H9 (cell line): ENCODE data around the gene TMEM238. TPM values are rescaled to one million over a fixed set of nuclear protein-coding genes. Genes with fewer than 3 reads are reported as not detected.

Source experiments
- DNase-seq: peaks from one replicate; pipeline ENCODE4 v3.0.0-alpha.2; 2017
- H2AFZ ChIP-seq: one replicate; pipeline ENCODE4 v1.6.1; 2013; ENCODE audit warnings: mild to moderate bottlenecking, low read length, control low read depth, moderate library complexity
- H2AK5ac ChIP-seq: 2 replicates; pipeline ENCODE4 v1.6.1; 2013; ENCODE audit warnings: low read length, control low read depth, mixed read lengths; ENCODE audit not compliant: insufficient read length
- H2BK120ac ChIP-seq: one replicate; pipeline ENCODE4 v1.6.1; 2013; ENCODE audit warnings: low read depth, mild to moderate bottlenecking, low read length, control low read depth, inconsistent platforms; ENCODE audit not compliant: poor library complexity, severe bottlenecking
- H2BK12ac ChIP-seq: 2 replicates; pipeline ENCODE4 v1.6.1; 2013; ENCODE audit warnings: low read length, control low read depth, mixed read lengths, low read depth; ENCODE audit not compliant: insufficient read length
- H2BK15ac ChIP-seq: 2 replicates; pipeline ENCODE4 v1.6.1; 2013; ENCODE audit warnings: low read depth, low read length, control low read depth
- H2BK20ac ChIP-seq: one replicate; pipeline ENCODE4 v1.6.1; 2013; ENCODE audit warnings: low read depth, mild to moderate bottlenecking, low read length, control low read depth, inconsistent platforms; ENCODE audit not compliant: poor library complexity, severe bottlenecking
- H2BK5ac ChIP-seq: 2 replicates; pipeline ENCODE4 v1.6.1; 2013; ENCODE audit warnings: low read length, control low read depth, mixed read lengths; ENCODE audit not compliant: insufficient read length
- H3K14ac ChIP-seq: 2 replicates; pipeline ENCODE4 v1.6.1; 2013; ENCODE audit warnings: low read length, control low read depth; ENCODE audit not compliant: insufficient read depth
- H3K18ac ChIP-seq: 2 replicates; pipeline ENCODE4 v1.6.1; 2013; ENCODE audit warnings: low read depth, mild to moderate bottlenecking, mixed read lengths, low read length, control low read depth; ENCODE audit not compliant: insufficient read length
- H3K23ac ChIP-seq: 2 replicates; pipeline ENCODE4 v1.6.1; 2013; ENCODE audit warnings: low read length, control low read depth, mixed read lengths, low read depth; ENCODE audit not compliant: insufficient read length
- H3K23me2 ChIP-seq: 2 replicates; pipeline ENCODE4 v1.6.1; 2013; ENCODE audit warnings: low read depth, mild to moderate bottlenecking, mixed read lengths, low read length, control low read depth; ENCODE audit not compliant: insufficient read length, poor library complexity, severe bottlenecking
- H3K27ac ChIP-seq: 2 replicates; pipeline ENCODE4 v1.5.1; 2013; ENCODE audit warnings: low read length, control low read depth, mixed read lengths, low read depth; ENCODE audit not compliant: insufficient read length
- H3K27me3 ChIP-seq: 2 replicates; pipeline ENCODE4 v1.6.1; 2013; ENCODE audit warnings: low read length, control low read depth, inconsistent platforms; ENCODE audit not compliant: insufficient read depth
- H3K4ac ChIP-seq: 2 replicates; pipeline ENCODE4 v1.6.1; 2013; ENCODE audit warnings: low read depth, mild to moderate bottlenecking, control low read depth, inconsistent platforms, low read length, moderate library complexity
- H3K4me1 ChIP-seq: 2 replicates; pipeline ENCODE4 v1.6.1; 2013; ENCODE audit warnings: low read length, control low read depth, inconsistent platforms; ENCODE audit not compliant: insufficient read depth
- H3K4me2 ChIP-seq: 2 replicates; pipeline ENCODE4 v1.6.1; 2013; ENCODE audit warnings: low read length, control low read depth, mixed read lengths; ENCODE audit not compliant: insufficient read length, insufficient read depth
- H3K56ac ChIP-seq: 2 replicates; pipeline ENCODE4 v1.6.1; 2013; ENCODE audit warnings: low read depth, mild to moderate bottlenecking, mixed read lengths, low read length, control low read depth; ENCODE audit not compliant: insufficient read length
- H3K79me1 ChIP-seq: 2 replicates; pipeline ENCODE4 v1.6.1; 2013; ENCODE audit warnings: low read depth, mild to moderate bottlenecking, moderate library complexity, low read length, control low read depth, inconsistent platforms; ENCODE audit not compliant: insufficient read depth, poor library complexity, severe bottlenecking
- H3K79me2 ChIP-seq: 2 replicates; pipeline ENCODE4 v1.6.1; 2013; ENCODE audit warnings: low read length, control low read depth, inconsistent platforms; ENCODE audit not compliant: insufficient read depth
- H3K9ac ChIP-seq: 2 replicates; pipeline ENCODE4 v1.6.1; 2013; ENCODE audit warnings: low read length, control low read depth, mixed read lengths; ENCODE audit not compliant: insufficient read length; ENCODE audit errors: extremely low read depth
- H3K9me3 ChIP-seq: one replicate; pipeline ENCODE4 v1.6.1; 2013; ENCODE audit warnings: low read depth, low read length, inconsistent platforms; ENCODE audit not compliant: control insufficient read depth
- H3T11ph ChIP-seq: one replicate; pipeline ENCODE4 v1.6.1; 2013; ENCODE audit warnings: mild to moderate bottlenecking, low read length, control low read depth, inconsistent platforms
- H4K20me1 ChIP-seq: one replicate; pipeline ENCODE4 v1.6.1; 2013; ENCODE audit not compliant: control insufficient read depth, insufficient read length, insufficient read depth
- H4K5ac ChIP-seq: 2 replicates; pipeline ENCODE4 v1.6.1; 2013; ENCODE audit warnings: low read depth, mild to moderate bottlenecking, mixed read lengths, low read length, control low read depth; ENCODE audit not compliant: insufficient read length
- H4K8ac ChIP-seq: replicated peaks from 2 replicates; pipeline ENCODE4 v1.6.1; 2013; ENCODE audit warnings: low read length, control low read depth, mixed read lengths, low read depth; ENCODE audit not compliant: insufficient read length
- H4K91ac ChIP-seq: 2 replicates; pipeline ENCODE4 v1.6.1; 2013; ENCODE audit warnings: low read depth, mild to moderate bottlenecking, moderate library complexity, mixed read lengths, low read length, control low read depth; ENCODE audit not compliant: insufficient read length
- H3K27ac Mint-ChIP-seq, 3 experiments: 2 replicates in 2 of 3; 3 replicates in 1 of 3; pipeline ENCODE4 v1.8.0; 2020 to 2021; ENCODE audit warnings: mixed read lengths in 3 of 3, mild to moderate bottlenecking in 1 of 3, moderate library complexity in 1 of 3
- H3K27me3 Mint-ChIP-seq: 2 replicates; pipeline ENCODE4 v1.8.0; 2021; ENCODE audit warnings: low read depth, mild to moderate bottlenecking, moderate library complexity, mixed read lengths
- H3K36me3 Mint-ChIP-seq, 3 experiments: 2 replicates in 2 of 3; 3 replicates in 1 of 3; pipeline ENCODE4 v1.8.0; 2020 to 2021; ENCODE audit warnings: low read depth in 3 of 3, mixed read lengths in 3 of 3; ENCODE audit not compliant: insufficient read depth in 1 of 3
- H3K4me1 Mint-ChIP-seq, 2 experiments: 2 replicates each; pipeline ENCODE4 v1.8.0; 2020; ENCODE audit warnings: mixed read lengths in 2 of 2
- H3K4me3 Mint-ChIP-seq, 2 experiments: 2 replicates in 1 of 2; 3 replicates in 1 of 2; pipeline ENCODE4 v1.8.0; 2020 to 2021; ENCODE audit warnings: mild to moderate bottlenecking in 2 of 2, mixed read lengths in 2 of 2, moderate library complexity in 1 of 2
- H3K9me3 Mint-ChIP-seq, 2 experiments: 2 replicates in 1 of 2; 3 replicates in 1 of 2; pipeline ENCODE4 v1.8.0; 2020; ENCODE audit warnings: mild to moderate bottlenecking in 2 of 2, mixed read lengths in 2 of 2, moderate library complexity in 1 of 2
- CTCF ChIP-seq: fragments of 200-600 bp; sonication (generic); conservative IDR thresholded peaks from 3 replicates; pipeline ENCODE4 v1.8.0; 2021; ENCODE audit warnings: antibody characterized with exemption, mild to moderate bottlenecking
- WGBS: extraction: QIAGEN DNeasy Blood & Tissue Kit; methylation state at CpG from one replicate; pipeline ENCODE4 v1.1.7; 2013; ENCODE audit warnings: missing lambda C conversion rate, low lambda C conversion rate, mixed read lengths; ENCODE audit not compliant: insufficient read length; ENCODE audit errors: extremely low coverage; 5-methylcytosine and 5-hydroxymethylcytosine counted together
- total RNA-seq: library from RNA; stranded (reverse); gene quantifications from 2 replicates; pipeline ENCODE4 v1.2.1, GENCODE V29; 2021

TMEM238 gene
- total RNA-seq, 1 experiment from 2014 or later: 4.8 TPM

- Mint-ChIP-seq H3K36me3 (peaks cover 2 to 36% (median 11%) of the 10 kb centered on the region in 3 experiments; a peak in 6 of 7 replicates), H3K27me3 (peaks cover 62% of the 10 kb centered on the region), H3K9me3 (no peaks in the 10 kb centered on the region; a peak in 1 of 5 replicates), H3K4me3 (peak overlapping the region in 1 of 2 experiments; percentile 24; a peak in 2 of 5 replicates), H3K4me1 (peaks cover 59 to 63% of the 10 kb centered on the region in 2 experiments), H3K27ac (no peak overlapping the region)
- no peaks in the 10 kb centered on the region for H3K79me2 ChIP-seq
- no peaks in the 10 kb centered on the region for H3K79me1 ChIP-seq
- H3K14ac ChIP-seq: no peak overlapping the region
- H3K4ac ChIP-seq: no peak overlapping the region
- H4K91ac ChIP-seq: no peak overlapping the region
- no peak overlapping the region for H3K18ac ChIP-seq
- H4K5ac ChIP-seq: no peak overlapping the region
- H4K8ac ChIP-seq: no peak overlapping the region
- no peak overlapping the region for H3K4me2 ChIP-seq
- no peak overlapping the region for H3K9ac ChIP-seq
- no peak overlapping the region for H2BK15ac ChIP-seq
- H3K27me3 ChIP-seq: peaks cover 16% of the 10 kb centered on the region; the same call in 1 of the 2 replicates
- H2AFZ ChIP-seq: no peak overlapping the region
- H2BK12ac ChIP-seq: no peak overlapping the region
- no peak overlapping the region for H3K56ac ChIP-seq
- no peak overlapping the region for H3T11ph ChIP-seq
- no peaks in the 10 kb centered on the region for H3K9me3 ChIP-seq
- no peak overlapping the region for H2BK5ac ChIP-seq
- no peak for TF ChIP-seq CTCF
- no peak overlapping the region for H3K23ac ChIP-seq
- no peak overlapping the region for H2BK20ac ChIP-seq
- H3K23me2 ChIP-seq: peaks cover 9% of the 10 kb centered on the region
- peaks cover 2% of the 10 kb centered on the region; the same call in 1 of the 2 replicates for H3K4me1 ChIP-seq
- H3K27ac ChIP-seq: no peak overlapping the region
- H2BK120ac ChIP-seq: no peak overlapping the region
- no peak for DNase-seq
- H4K20me1 ChIP-seq: no peaks in the 10 kb centered on the region
- no peak overlapping the region for H2AK5ac ChIP-seq
- no CpG with 5 or more reads among the region's 6 CpGs for WGBS
These were observed 32.1 kb downstream of the TMEM238 start for GRCh38 chr19:55352040-55352439.
